Left hindlimb (tissue), 1 donor: ENCODE measurements around the gene DPP4.

Experiments
- DNase-seq: peaks from one replicate; pipeline ENCODE4 v3.0.0-alpha.2; 2018

Gene DPP4

DNA sequence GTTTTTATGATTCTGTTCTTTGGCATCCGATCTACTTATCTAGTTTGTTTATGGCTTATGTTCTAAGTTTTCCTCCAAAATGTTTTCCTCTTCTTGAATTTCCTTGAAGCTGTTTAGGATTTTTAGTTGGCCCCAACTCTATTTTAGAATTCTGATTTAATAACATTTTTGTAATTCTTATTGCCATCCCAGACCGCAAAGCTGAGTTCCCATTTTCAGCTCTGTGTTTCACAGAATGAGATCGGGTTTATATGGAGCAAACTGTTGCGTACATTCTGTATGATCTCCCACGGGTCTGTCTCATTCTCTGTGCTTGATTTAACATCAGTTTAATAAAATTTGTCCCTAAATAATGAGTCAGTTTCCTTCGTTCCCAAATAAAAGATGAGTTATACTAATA is 59.3 kb downstream of the DPP4 start:
- DNase-seq = no peak

DNA sequence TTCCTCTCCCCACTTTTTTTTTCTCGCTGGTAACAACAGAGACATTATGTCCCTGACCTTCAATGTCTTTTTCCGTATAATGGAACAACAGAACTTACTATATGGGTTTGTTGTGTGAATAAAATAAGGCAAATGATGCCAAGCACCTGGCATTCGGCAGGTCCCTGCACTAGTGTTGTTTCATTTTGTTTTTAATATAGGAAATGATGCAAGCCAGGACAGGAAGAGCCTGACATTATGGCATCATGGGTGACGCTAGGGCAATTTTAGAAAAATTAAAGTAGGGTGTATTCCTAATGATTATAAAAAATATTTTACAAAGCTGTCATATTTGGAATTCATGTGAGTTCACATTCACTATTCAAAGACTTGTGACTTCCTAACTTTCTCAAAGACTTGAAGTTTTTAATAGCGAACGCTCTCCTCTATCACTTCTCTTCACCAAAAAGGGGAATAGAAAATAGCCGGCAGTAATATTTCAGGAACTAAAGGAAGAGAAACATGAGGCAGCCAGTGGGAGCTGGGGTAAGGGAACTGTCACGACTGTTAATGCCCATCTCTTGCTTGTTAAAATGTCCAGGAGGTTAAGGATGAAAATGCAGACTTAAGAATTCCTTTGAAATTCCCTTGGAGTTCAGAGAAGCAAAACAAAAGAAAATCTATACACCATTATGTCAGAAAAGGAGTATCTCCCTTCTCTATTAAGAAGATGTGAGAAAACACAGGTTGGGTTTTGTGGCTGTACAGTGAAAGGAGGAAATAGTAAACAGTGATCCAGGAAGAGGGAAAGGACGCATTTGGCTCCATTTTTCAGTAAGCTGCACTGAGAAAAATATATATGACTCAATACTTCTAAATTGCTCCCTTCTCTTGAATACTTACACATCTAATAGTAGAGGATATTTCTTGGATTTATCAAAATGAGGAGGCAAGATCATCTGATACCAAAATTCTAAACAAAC is 60.2 kb downstream of the DPP4 start:
- DNase-seq = no peak

DNA sequence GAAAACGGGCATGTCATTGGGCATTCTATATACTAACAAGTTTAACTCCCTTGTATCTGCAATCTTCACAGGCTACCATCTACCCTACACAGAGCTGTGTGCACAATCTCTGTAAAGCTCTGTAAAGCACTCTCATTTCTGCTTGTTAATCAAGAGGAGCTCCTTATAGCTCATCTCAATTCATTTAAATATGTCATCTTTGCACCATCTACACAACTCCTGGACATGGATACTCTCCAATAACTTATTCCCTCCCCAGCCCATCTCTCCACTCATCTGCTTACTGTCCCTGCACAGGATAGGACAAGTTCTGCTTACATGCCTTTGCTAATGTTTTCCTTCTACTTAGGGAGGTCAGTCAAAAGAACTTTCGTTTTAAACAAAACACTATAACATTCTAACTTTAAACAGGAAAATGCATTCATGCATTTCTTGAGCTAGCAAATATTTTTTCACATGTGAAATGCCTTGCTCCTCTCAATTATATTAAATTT is 61.4 kb downstream of the DPP4 start:
- no peak for DNase-seq

DNA sequence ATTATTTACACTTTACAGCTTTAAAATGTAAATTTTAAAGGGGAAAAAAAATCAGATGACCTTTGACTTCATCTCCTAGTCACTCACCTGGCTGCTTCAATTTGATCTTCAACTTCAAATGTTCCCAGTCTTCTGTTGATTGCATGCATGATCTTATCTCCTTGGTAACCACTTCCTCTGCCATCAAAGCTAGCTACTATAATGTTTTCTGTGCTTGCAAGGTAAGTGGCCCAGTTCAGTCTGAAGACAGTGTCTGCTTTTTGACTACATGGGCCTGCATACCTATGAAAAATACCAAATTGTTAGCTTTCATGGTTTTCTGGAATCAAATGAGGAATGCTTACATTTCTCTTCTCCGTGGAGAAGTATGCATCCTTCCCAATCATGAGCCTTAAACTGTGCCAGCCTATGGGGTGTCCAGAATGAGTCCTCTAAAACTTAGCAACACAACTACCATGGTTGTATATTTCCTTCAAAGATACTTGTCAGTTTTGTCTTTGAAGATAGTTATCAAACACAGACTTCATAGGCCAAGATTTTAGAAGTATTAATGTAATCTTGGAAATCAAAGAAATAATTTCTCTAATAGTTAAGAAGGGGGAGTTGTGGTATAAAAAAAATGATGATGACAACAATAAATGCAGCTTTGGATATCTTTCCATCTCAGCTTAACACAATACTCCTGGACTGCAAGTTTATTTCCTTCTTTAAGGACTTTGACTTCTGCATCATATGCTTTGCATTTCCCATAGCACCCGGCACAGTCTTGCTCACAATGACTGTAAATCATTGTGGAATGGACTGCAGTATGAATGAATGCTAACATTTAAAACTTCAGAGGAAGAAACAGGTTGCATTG is 62.1 kb downstream of the DPP4 start:
- no peak for DNase-seq

DNA sequence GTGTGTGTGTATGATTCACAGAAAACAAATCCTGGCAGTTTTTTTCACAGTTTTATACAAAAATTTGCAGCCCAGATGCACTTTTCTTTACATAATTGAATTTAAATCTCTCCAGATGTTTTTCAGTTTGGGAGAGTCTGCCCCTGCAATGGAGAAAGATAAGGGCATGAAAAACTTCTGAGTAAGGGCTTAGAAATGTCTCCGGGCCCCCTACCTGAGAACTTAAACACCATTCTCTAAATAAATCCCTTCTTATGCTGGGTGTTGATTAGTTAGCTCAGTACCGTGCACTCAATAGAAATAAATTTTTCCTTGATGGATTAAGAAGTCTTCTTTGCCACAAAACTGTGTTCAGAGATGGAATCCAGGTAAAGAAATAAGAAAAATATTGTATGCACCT is 64.5 kb downstream of the DPP4 start:
- DNase-seq = no peak

DNA sequence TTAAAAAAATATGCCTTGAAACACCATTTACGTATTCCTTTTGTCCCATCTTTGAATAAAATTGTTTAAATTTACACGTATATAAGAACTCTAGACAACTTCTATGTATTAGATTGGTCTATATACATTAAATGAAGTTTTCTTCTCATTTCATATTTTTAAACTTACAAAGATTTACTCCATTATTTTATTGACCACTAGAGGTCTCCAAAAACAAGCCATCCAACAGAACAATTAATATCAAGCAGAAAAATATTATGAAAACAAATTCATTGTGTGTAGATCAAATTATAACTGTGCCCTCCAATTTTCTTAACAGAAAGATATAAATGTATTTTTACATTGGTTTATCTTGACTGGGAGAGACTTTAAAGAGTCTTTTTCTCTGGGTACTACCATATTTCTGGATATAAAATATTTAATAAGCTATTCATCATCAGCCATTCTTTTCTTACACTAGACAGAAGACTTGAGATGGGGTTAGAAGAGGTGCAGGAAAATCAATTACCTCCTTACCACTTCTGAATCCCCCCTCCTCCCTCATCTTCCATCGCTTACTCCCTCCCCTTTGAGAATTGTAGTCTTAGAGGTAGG is 66.5 kb downstream of the DPP4 start:
- no peak for DNase-seq

DNA sequence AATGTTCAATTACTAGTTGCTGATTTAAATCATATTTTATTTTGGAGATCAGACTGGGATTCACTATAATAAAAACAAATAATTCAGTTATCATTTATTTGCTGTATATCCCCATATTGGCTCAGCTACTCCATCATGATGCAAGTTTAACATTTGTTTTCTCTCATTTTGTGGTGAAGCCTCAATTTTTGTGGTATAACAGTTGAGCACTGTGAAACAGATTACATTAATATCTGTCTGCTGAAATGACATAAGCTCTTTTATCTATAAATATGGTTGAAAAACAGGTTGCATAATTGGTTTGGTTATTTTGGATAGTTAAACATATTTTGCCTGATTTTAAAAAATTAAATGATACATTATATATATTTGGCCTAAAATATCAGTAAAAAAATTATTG is 67.7 kb downstream of the DPP4 start:
- no peak for DNase-seq

DNA sequence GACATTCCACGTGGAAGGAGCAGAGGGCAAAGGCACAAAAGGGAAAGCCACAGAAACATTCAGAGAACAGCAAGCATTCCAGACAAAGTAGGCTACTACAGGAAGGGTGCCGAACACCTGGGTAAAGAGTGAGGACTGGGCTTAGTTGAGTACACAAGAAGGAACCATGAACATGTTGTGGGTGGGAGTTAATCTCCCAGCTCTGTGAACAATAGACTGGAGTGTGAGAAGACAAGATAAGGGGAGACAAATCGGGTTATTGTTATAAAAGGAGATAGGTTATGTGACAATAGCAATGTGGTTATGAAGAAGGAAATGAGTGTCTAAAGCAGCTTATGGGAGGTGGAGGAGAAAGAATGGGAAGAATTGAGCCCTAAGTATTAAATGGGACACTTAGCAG is 70.0 kb downstream of the DPP4 start:
- DNase-seq = no peak

DNA sequence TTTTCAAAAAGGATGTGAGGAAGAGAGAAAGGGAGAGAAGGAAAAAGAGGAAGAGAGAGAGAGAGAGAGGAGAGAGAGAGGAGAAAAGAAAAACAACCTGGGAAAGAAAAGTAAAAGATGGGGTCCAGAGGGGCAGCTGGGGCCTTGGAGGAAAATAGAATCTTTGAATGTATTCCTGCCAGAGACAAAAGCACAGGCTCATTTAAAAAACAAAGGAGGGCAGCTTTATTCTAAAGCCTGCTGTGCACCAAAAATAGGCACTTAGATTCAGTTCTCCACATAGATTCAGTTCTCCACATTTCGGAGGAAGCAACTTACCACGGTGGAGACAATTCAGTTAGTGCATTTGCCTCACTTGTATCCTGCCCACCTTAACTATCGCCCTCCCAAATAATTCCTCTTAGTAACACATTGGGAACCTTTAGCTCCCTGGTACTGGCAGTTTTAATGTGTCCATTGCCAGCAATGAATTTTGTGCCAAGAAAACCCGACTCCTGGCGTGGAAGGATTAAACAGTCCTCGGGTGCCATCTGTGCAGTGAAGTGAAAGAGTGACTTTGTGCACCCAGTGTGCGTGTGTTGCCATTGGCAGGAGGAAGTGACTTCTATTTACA is 71.3 kb downstream of the DPP4 start:
- no peak for DNase-seq

DNA sequence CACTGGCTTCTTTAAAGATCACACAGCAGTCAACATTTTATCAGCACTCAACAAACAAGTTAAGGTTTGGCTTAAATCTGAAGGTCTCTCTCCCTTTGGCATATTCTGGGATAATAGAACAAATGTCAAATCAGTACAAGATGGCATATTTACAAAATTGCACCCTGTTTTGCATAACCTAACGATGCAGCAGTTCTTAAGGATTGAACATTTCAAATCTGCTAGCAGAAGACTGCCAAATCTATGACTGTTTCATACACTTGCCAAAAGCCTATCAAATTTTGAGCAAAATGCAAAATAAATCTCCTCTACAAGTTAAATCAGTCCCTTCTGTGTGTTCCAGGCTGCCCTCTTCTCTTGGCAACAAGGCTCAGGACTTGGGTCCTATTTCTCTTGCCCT is 73.6 kb downstream of the DPP4 start:
- no peak for DNase-seq

DNA sequence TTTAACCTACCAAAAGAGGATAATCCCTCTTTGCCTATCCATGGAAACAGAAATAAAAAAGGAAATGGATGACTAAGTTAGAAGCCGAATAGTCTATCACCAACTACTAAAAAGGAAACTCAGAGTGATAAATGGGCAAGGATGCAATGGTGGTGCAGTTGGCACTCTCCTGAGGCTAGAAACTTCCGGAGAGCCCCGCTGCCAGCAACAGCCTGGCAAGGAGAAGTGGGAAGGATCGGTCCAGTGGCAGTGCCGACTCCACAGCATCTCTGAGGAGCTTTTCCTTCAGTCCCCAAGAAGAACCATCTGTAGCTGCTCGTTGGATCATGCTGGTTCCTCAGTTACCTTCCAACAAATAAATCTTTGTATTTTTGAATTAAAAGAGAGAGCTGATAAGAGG is 74.7 kb downstream of the DPP4 start:
- DNase-seq = no peak

DNA sequence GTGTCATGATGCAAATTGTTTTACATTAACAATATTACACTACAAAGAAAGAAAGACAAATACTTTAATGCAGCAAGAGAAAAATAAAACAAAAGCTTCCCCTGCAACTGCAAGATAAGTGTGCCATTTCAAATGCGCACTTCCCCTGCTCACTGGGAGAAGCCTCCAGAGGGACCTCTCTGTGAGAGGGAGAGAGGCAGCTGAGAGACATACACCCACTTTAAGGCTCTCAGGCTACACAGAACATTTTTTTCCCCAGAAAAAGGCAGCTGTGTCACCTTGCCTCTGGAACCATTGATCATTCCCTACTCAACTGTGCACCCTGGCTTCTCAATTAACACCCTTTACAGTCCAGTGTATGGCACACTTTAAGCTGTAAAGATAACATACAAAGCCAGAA is 75.2 kb downstream of the DPP4 start:
- no peak for DNase-seq

DNA sequence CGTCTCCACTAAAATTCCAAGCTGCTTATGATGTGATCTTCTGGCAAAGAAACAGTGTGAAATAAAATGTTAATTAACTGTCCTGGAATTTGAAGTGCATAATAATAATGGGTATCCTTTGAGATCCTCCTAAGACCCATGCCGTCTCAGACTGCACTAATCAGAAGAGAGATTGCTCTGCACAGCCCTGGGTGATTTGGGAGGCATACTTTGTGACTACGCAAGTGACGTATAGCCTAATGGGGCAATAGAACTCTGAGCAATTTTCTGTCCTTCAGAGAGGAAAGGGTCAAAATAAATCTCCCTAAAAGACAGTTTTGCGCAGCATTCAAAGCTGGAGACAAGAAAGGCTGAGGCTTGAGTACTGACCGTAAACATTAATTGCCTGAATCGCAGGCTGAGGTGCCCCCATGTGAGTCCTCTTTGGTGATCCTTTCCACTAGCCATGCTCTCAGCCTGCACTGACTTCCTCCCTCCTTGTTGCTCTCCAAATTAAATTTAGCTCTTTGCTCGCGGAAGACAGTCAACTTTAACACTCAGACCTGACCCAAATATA is 76.0 kb downstream of the DPP4 start:
- DNase-seq = no peak

DNA sequence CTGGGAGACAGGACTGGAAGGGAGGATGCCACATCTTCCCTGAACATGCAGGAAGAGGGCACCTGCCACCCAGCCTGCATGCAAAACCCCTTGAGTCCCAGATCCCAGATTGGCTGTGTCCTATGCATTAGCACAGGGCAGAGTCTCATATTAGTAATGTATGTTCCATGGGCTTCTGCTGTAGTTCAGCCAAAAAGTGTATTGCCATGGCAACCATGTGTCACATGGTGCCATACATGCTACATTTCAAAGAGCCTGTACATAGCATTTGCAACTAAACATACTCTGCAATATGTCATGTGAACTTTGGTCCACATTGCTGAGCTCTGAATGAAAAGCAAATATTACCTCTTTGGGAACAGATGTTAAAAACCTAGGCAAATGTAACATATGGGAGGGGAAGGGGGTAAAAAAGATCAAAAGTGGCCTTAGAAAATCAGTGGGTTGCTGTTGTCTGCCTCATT is 78.4 kb downstream of the DPP4 start:
- DNase-seq = no peak

DNA sequence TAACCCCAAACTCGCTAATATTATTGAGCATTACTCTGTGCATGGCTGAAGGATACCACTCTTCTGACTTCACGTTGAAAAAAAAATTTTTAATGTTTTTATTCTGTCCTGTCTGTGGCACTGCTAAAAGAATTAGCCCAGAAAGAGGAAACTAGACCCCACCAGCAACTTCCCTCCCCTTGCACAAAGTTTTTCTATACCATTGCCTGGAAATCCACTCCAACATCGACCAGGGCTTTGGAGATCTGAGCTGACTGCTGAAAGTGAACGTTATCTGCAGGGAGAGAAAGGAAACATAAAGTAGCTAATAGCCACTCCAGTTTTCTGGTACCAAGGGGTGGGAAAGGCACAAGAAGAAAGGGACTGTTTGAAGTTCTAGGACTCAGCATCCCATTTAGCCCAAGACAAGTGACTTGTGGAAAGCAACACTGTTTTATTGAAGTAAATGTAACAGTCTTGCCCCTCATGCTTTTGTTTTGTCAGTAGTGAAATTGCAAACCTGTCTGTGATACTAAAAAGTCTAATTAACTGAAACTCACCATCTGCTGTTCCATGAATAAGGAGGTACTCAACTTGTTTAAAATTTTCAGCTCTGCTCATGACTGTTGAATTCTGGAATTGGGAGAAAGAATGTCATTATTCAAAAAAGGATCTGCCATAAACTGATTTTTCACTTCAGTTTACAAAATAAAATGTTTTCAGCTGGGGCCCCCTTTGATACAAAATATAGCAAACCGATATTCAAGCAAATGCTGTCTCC is 79.1 kb downstream of the DPP4 start:
- no peak for DNase-seq

DNA sequence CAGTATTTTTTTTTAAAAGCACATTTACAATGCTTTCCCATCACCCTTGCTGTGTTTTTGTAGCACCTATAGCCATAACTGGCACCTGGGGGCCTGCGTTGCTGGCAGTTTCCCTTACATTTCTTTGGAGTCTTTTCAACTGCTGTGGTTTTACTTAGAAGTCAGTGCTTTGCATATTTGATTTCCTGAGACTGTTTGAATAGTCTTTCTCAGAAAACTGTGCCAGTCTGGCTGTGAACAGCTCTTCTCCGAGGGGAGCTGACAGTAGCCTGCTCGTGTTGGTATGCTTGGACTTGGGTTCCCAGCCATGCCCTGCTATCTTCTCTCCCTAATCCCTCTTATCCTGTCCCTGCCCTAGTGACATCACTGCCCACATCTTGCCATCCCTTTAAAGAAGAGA is 81.5 kb downstream of the DPP4 start:
- DNase-seq = no peak

DNA sequence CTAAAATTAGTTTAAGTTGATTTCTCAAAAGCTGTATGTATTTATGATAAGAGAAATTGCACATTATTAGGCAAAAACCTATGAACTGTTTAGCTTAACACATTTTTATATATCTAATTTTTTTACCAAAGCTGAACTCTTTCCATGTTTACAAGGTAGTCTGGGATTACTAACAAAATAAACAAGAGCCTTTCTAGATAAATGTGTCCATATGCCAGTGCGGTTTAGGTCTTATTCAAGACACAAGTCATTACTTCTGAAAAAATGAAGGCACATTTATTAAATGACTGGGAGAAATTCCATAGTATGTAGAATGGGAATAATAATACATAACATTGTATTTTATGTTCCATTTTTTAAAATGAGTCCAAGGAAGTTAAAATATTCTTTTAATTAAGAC is 82.0 kb downstream of the DPP4 start:
- no peak for DNase-seq

DNA sequence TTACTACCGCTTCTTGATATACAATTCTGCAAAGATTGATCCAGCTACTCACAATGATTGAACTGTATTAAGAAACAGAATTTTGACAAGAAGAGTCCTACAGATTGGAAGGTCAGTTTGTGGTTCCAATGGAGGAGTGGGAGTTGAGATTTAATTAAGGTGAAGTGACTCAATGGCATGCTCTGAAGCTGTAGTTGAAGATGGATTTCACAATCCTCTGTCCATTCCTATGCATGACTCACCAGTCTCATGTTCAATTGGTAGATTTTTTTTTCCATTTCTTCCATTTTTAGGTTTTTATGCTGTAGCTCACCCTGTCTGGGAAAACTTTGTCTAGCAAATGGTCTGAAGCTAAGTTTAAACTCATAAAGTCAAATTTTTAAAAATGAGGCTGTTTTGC is 83.3 kb downstream of the DPP4 start:
- DNase-seq = no peak

DNA sequence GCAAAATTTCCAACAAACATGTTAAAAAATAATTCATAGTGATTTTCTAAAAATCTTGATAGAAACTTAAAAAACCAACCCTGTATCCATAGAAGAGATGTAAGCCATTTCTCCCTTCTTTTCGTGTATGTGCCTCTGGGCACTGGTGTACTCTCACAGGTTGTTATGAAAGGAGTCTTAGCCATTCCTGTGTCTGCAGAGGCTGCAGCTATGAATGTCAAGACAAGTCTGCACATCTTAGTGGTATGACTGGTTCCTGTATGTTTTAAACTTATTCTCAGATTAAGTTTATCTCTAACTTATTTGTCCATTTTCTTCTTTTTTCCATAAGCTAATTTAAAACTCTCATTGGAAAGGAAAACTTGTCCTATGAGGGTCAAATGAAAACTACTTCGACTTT is 84.0 kb downstream of the DPP4 start:
- DNase-seq = no peak

DNA sequence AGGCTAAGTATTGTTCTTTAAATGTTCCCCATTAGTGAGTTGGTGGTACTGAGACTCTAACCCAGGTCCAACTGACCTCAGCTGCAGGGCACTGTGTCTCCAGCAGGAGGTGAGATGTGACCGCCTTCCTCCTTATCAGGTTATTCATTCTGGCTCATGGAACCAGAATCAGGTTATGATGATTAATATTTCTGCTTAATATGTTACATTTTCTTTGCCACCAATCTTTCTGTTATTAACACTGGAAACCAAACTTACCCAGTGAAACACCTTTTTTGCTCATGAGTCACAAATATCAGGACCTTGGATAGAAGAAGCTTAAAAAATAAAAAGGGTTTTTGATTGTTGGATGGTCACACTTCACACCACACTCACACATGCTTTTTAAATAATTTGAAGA is 85.4 kb downstream of the DPP4 start:
- DNase-seq = no peak

DNA sequence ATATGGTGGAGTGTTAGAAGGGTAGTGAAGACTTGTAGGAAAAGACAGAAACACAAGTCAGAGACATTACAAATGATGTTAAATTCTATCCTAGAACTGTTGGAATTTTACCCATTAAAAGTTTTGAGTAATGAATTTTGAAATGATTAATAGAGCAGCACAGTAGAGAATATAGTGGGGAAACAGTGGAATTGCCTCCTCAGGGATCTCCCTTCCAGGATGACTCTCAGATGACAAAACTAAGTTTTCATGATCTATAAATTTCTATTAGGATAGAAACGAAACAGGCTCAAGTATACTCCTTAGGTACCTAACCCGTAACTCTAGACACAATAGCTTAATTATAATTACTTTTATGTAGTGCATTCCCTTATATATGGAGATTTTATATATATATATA is 86.7 kb downstream of the DPP4 start:
- DNase-seq = no peak

DNA sequence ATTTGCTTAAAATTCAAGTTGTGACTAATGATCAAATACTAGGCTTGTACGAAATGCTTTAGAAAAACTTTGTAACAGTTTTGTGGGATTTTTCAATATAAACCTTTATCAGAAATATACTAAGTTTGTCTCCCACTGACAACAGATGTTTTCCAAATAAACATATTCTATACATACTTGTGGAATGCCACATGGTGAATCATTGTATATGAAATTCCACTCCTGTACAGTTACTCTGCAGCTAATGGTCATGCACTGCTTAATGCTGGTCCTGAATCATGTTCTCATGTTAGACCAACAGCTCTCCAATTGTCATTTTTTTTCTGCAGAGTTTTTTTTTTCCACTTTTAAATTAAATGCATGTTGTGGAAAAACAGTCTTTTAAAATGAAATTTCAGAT is 90.1 kb downstream of the DPP4 start:
- no peak for DNase-seq
